OCI-LY3 (cell line): Measurements from ENCODE around the gene THBS2.

Experiments
- CTCF ChIP-seq: fragments of 200-600, 300-600 bp; sonication (generic); IDR thresholded peaks from 2 replicates; pipeline ENCODE4 v1.5.1; 2014; ENCODE audit warnings: antibody characterized with exemption, low read length, low read depth
- EZH2phosphoT487 ChIP-seq: fragments of 200-600 bp; shearing (Covaris generic); IDR thresholded peaks from 2 replicates; pipeline ENCODE4 v1.6.1; 2018; ENCODE audit warnings: antibody characterized with exemption, mixed run types, low read depth

- TF ChIP-seq CTCF (no peak), EZH2phosphoT487 (no peak)
Observed at GRCh38 chr6:169185692-169186485, 67.8 kb downstream of the THBS2 start.
